HG03097 (cell line): ENCODE measurements around the gene KCNQ1.

Experiments
- ATAC-seq: cut with Tn5 transposase; IDR thresholded peaks from one replicate; pipeline ENCODE4 v1.9.1; 2021; ENCODE audit not compliant: unreplicated experiment, low FRiP score

Gene KCNQ1

DNA sequence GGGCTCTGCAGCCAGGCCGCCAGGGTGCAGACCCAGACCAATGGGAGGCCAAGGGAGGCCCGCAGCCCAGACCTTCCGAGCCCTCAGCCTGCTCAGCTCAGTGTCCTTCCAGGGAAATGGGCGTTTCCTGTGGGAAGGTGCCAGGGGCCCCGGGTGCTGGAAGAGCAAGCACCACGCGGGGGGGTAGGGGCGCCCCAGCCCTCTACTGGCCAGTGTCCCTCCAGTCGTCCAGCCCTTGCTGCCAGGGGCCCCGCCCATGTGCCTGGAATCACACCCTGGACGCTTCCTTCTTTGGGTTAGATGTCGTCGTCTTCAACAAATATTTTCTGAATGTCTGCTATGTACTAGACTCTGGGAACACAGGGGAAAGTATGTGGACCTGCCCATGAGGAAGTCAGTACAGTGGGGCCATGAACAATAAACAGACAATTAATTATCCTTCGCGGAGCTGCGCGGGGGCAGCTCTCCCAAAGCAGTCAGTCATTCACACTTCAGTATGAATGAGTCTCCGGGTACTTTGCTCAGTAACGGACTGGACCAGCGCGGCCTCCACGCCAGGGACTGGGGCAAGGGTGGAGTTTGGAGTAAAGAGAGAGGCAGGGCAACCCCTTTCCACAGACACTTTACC is 380.6 kb downstream of the KCNQ1 start:
- no peak for ATAC-seq

DNA sequence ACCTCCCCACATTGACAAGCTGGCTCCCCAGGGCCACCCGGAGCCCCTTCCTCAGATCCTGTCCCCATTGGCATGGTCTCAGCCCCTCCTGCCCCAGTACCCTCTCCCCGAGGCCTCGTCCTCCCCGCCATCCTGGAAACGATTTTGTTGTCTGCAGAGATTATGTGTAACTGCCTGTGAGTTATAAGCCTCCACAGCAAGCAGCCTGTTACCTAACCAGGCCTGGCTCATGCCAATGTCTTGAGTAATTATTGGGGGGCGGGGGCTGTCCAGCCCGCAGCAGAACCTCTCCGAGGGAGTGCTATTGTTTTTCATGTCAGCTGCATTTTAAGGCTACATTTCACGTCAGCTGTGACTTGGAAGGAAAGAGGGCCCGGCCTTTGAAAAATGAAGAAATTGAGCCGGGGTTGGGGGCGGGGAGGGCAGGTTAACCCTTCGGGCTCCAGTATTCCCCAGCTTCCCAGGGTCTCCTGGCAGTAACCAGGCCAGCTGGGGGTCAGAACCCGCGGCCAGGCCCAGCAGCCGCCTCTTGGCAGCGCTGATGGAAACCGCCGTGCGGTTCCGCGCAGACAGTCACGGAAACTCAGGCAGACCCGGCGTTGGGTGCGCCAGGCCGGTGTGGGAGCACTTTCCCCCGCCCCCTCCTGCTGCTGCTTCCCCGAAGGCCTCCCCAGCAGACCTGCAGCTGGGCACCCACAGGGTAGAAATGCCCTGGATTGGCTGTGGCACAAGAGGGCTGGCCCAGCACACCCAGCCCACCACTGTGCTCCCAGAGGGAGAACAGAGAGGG is 381.3 kb downstream of the KCNQ1 start:
- ATAC-seq, result no peak

DNA sequence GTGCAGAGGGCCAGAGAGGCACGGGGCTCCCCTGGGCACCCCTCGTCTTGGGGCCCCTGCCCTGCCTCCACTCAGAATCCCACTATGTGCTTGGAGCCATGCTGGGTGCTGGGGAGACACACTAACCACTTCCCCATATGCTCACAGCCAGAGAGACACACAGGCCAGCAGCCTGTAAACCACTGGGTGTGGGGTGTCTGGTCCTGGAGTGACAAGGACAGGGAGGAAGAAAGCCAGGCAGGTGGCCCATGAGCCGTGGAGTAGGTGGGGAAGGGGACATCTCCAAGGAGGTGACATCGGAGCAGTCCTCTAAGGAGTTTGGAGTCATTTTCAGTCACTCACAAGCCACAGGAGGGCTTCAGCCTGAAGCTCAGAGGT is 381.9 kb downstream of the KCNQ1 start:
- no peak for ATAC-seq

DNA sequence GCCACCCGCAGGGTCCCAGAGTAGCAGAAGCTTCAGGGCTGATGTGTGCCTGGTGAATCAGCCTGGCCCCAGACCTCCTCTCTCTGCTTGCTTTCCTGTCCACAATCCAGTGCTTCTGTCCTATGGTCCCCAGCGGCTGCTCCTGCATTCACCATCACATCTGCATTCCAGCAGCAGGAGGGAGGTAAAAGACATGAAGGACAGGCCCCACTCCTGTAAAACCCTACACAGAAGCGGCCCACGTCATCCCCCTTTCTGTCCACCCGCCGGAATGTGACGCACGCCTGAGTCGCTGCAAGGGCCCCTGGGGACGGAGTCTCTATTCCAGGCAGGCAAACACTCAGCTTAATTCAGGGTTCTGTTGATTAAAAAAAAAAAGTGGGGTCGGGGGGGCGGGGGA is 382.4 kb downstream of the KCNQ1 start:
- no peak for ATAC-seq

DNA sequence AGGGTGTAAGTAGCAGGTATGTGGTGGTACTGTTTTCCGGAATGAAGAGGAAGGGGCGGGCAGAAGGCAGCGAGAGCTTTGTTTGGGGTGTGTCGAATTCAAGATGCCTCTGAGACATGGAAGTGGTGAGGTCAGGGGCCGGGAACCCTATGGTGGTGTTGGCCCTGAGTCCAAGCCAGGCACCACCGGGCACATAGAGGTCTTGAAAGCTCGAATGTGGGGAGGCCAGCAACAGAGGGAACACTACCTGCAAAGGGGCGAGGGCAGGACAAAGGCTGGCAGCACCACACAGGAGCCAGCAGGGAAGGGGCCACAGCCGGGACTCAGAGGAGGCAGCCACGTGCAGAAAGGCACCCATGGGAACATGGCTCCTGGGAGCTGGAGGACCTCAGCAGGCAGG is 383.0 kb downstream of the KCNQ1 start:
- no peak for ATAC-seq

DNA sequence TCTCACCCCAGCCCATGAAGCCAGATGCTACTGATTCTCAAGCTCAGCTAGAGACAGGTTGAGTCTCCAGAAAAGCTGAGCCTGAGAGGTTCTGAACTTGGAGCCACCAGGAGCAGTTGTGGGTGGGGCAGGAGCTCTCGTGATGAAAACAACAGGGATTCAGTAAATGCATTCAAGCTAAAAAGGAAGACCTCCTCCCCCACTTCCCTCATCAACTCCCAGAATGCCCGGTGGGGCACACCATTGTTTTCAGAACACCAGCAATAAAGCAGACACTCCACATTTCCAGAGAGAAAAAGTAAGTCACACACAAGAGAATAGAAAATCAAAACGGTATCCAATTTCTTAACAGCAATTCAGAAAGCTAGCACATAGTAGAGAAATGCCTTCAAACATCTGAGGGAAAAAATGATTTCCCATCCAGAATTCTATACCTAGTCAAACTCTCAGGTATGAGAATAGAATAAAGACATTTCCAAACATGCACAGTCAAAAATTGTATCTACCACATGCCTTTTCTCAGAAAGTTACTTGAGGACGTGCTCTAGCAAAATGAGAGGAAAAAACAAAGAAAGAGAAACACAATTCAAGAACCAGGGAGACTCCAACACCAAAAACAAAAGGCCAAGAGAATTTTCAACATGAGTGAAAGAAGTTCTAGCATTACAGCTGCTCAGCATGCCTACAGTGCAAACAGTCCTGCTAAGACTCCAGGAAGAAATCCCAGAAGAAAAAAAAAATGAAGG is 383.9 kb downstream of the KCNQ1 start:
- no peak for ATAC-seq

DNA sequence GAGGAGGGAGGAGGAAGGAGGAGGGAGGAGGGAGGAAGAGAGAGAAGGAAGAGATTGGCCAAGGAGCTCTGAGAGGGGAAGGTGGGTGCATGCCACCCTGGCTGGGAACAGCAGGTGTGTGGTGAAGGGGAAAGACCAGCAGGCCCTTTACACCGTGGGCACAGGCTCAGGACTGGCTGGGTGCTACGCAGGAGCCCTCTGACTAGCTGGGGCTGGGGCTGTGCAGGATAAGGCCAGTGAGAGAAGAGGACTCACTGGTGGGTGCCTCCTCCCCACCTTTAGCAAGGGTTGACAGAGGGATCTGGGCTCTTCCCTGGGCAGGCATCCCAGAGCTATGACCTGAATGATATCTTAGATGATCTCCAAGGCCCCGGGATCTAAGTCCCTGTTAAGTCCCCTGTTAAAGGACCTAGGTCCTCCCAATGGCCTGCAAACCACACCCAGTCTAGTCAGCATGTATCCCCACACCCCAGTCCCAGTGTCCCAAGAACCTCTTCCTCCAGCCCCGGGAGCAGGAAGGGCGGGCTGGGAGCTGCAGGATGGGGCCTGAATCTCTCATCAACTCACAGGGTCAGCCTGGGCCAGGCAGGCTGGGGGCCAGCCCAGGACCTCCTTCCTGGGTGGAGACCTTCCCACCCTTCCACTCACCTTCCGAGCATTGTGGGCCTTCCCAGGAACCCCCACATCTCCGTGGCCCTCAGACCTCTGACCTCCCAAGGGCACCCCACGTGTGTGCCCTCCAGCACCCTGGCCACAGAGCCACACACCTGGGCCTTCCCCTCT is 385.4 kb downstream of the KCNQ1 start:
- ATAC-seq, result no peak

DNA sequence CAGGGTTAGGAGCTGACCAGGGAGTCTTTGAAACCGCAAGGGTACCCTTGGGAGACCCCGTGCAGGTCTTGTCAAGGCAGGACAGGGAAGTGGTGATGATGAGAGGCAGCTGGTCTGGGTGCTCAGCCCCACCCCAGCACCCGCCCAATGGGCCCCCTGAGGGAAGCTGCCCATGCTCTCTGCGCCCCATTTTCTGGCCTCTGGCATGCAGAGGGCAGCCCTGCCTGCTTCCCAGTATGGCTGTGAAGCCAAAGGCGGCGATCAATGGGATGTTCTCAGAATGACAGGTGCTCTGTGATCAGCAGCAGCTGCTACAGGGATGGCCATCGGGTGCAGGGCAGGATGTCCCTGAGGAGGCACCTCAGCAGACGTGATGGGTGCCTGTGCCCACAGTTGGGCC is 386.1 kb downstream of the KCNQ1 start:
- ATAC-seq, result no peak

DNA sequence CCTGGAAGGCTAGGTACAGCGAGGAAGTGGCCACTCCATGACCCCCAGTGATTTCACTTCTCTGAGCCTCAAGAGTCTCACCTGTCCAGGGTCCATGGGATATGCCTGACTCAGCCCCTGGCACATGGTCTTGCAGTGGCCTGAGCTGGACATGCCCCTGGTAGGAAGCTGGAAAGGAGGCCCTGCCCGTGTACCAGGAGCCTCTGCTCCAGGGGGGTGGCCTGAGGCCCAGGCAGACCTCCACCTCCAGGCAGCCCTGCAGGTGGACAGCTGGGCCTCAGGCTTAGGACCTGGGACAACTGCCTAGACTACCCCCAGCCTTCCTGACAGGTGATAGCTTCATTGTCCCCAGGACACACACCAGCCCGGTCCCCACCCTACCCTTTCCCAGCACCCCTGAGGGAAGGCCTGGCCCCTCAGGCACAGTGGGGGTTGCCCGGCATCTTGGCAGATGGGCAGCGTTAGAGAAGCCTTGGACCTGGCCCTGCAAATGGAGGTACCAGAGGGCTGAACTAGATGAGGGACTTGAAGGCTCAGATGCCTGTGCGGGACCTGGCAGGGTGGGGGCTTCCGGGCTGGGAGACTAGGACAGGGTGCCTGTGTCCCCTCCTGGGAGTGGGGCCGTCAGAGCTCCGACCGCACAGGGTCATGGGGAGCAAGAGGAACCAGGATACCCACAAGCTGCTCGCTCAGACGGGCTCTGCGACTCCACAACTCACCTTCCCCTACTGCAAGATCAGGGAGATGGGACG is 387.1 kb downstream of the KCNQ1 start:
- ATAC-seq, result no peak

DNA sequence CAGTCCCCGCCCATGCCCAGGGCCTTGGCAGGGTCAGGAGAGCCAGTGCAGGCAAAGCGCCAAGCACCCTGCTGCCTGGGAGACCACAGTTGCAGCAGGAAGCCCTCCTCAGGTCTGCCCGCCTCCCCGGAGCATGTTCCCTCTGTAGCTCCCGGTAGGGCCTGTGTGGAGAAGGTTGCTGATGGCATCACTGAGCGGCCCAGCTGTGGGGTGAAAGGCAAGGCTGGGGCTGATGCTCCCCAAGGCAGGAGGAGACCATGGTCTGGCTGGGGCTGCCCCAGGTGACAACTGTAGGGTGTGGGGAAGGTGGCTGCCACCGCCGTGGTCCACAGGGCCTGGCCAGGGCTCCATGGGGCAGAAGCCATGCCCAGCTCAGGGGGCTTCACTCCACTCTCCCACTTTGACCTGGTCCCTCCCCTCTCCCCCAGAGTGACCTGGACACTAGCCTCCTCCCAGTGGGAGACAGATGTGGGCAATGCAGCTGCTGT is 387.8 kb downstream of the KCNQ1 start:
- no peak for ATAC-seq

DNA sequence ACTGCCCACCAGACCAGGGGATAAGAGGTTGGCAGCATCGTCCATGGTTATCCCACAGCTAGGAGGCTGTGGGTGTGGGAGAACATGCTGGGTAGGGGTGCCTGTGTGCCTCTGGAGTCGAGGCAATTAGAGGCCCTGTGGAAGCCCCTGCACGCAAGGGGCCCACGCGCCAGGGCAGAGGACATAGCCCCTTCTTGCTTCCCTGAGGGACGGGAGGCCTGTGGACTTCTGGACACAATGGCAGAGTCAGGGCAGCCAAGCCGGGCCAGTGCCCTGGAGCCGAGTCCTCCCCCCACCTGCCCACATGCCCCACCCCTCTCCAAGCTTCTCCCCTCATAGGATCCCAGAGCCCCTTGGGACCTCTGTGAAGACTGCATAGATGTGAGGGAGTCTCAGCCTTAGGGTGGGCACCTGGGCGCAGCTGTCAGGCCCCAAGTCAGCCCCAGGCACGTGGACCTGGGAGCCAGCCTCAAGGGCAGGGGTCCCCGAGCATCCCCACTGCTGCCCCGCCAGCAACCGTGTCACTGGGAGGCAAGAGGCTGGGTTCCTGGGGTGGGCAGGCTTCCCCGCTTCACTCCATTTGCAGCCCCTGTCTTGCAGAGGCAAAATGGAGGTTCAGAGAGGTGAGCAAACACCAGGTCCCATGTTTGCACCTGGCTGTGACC is 388.4 kb downstream of the KCNQ1 start:
- no peak for ATAC-seq

DNA sequence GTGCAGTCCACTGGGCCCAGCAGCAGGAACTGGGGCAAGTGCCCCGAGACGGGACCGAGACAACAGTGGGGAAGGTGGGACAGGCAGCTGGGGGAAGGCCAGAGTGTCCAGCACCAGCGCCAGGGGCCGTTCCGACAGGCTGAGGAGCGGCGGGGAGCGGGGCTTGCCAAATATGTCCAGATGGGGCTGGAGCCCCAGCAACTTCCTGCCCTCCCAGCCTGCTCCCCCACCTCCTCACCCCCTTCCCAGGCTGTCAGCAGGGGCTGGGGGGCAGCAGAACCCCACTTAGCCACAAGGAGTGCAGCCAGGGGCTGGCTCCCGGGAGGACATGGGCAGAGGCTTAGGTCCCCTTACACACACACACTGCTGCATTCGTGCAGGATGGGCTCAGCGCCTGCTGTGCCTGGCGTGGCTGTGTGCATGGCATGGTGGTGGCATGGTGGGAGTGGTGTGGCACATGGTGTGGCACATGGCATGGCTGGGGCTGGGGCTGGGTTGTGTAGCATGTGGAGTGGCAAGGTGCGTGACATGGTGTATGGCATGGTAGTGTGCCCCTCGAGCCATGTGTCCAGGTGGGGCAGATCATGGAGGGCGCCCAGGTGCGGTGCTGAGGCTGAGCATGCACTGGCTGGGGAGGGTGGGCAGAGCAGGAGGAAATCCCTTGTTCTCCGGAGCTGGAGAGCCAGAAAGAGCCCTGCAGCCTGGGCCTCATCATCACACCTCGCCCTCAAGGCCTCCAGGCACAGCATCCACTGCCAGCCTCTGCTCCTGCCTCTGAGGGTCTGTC is 389.1 kb downstream of the KCNQ1 start:
- ATAC-seq, result no peak

DNA sequence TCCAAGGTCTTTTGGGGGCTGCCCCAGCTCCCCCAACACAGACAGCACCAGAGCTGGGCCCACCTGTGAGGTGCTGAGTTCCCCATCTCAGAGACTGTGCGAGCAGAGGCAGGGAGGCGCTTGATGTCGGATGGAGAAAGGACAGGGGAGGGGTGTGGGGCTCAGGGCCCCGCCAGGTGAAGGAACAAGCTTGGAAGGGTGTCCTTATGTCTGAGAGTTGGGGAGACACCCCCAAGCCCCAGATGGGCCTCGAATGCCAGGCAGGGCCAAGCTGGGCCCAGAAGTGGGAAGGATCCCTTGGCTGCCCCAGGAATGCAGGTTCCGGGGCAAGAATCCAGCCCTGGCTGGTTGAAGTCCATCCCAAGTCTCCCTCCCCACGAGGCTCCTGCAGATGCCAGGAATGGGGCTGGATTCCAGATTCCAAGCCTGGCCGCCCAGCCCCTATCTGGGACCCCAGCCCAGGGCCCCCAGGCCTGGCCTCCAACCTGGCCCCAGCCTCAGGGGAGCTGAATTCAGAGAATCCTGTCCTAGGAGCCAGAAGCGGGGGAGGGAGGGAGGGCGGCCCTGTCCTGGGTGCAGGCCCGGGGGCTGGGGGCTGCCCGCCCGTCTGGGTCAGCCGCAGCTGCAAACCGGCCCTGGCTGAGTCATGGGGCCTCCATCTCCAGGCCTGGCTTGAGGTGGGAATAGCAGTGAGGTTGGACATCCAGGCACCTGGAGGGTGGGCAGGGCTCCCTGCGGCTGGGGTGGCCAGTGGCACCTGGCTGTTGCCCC is 389.9 kb downstream of the KCNQ1 start:
- no peak for ATAC-seq

DNA sequence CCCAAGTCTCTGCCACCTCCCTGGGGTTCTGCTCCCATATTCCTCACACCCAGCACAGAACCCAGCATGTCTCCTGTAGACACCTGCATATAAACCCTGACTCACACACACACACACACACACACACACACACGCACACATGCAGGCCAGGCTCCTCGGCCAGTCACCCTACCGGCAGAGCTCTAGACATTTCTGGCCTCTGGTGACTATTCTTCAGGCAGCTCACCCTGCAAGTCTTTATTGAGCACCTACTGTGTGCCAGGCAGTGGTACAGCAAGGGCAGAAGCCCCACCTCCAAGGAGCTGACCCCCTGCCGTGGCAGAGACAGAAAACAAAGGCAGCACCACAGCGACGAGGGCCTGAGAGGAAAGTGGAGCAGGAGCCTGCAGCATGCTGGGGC is 390.5 kb downstream of the KCNQ1 start:
- ATAC-seq, result no peak

DNA sequence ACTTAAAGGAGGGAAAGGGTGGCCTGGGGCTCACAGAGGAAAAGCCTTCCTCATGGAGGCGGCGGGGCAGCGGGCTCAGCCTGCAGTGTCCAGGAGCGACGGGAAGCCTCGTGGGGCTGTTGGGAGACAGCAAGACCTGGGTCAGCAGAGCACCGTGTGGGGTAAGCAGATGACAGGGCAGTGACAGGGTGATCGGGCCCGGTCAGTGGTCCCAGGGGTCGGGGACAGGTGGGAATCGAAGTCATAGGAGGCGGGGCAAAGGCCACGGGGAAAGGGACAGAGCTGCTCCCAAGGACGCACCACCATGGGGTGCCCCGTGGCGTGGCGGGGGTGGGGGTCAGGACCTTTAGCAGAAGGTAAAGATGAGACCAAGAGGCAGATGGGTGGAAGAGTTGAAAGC is 390.9 kb downstream of the KCNQ1 start:
- no peak for ATAC-seq

DNA sequence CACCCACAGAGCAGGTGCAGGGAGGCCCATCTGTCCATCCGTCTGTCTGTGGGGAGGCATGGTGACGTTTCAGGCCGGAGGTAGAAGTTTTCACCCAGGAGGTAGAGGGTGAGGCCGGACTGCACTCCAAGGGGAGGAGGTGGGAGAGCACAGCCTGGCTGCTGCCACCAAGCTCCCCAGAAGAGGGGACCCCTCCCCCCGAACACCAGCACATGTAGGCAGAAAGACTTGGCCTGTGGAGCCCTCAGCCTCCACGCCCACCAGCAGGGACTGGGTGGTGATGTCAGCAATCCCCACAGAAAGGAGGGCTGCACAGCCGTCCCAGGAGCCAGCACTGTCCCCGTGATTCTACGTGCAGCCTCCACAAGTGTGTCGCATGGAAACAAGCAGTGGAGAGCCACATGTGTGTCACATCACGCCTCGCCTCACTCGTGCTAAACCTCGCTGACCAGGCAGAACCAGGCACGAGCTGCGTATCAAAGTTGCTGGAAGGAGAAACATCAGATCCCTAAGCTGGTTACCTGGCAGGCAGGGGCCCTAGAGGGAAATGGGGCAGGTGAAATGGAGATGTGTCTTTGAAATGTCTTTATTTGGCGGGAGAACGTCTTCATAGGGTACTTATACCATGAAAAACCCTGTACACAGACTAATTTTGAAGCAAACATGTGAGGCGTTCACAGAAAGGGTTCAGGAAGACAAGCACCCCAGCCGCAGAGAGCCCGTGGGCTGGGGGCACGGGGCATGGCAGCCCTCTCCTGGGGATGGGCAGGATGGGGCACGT is 391.7 kb downstream of the KCNQ1 start:
- no peak for ATAC-seq

DNA sequence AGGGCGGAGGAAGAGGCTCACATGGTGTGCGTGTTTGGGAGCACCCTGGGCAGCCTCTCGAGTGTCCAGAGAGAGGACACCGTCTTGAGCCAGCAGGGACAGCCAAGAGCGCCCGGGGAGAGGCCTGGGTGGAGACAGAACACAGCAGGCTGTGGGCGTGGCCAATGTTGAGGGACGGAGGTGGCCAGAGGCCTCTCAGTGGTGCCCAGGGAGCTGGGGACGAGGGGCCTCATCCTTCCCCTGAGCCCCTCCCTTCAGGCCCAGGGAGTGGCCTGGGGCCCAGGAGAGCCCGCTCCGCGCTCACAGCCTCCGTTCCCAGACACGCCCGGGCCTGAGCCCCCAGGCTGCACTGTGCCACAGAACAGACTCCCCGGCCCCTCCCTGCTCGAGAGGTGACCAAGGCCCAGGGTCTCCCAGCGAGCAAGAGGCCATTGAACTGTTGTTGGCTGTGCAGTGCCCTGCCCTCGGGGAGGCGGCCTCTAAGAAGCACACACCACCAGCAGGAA is 392.3 kb downstream of the KCNQ1 start:
- ATAC-seq, result no peak
